A549 (cell line): Measurements from ENCODE around the gene SSR3. TPM values are rescaled to one million over a fixed set of nuclear protein-coding genes. Genes with fewer than 3 reads are reported as not detected.

Source experiments
- ATAC-seq, 2 experiments: fragments of 200-7000 bp in 1 of 2; fragments of >200 bp in 1 of 2; cut with Nextera tagmentation in 1 of 2; cut with Tn5 transposase in 1 of 2; 3 replicates each; pipeline versions ENCODE4 v1.8.0 to v1.9.1; 2018 to 2020; ENCODE audit warnings: mild to moderate bottlenecking in 1 of 2, moderate library complexity in 1 of 2
- CTCF ChIA-PET: fragments of 300-600 bp; sonication (Branson Sonifier 250); formaldehyde crosslinking; extraction: SDS; loops from one replicate; lab custom pipeline; 2021; ENCODE audit warnings: antibody characterized with exemption, inconsistent platforms; lab: Yijun Ruan, JAX
- POLR2A ChIA-PET: fragments of 350-600 bp; formaldehyde crosslinking; extraction: SDS; loops from one replicate; lab custom pipeline; 2021; ENCODE audit warnings: antibody characterized with exemption, inconsistent platforms; lab: Yijun Ruan, JAX
- DNase-seq, 2 experiments: peaks; one replicate each; pipeline versions ENCODE4 v3.0.0 to v3.0.0-alpha.2; 2011 to 2016; ENCODE audit warnings: low read depth in 1 of 2, low spot score in 1 of 2
- FAIRE-seq: peaks from 2 replicates; lab custom pipeline; 2011; peaks lifted over from hg19 to GRCh38; lab: Jason Lieb, UNC
- H3K27ac ChIP-seq, 2 experiments: fragments of >200 bp; sonication (Bioruptor Twin); formaldehyde crosslinking; 3 replicates each; pipeline ENCODE4 v1.5.1; 2016 to 2017
- H3K4me1 ChIP-seq: fragments of >200 bp; sonication (Bioruptor Twin); formaldehyde crosslinking; 3 replicates; pipeline ENCODE4 v1.6.1; 2016
- H3K4me2 ChIP-seq: fragments of >200 bp; sonication (Bioruptor Twin); formaldehyde crosslinking; 3 replicates; pipeline ENCODE4 v1.6.1; 2016
- H3K4me3 ChIP-seq: fragments of >200 bp; sonication (Bioruptor Twin); formaldehyde crosslinking; 3 replicates; pipeline ENCODE4 v1.5.1; 2016
- H3K9me3 ChIP-seq: fragments of >200 bp; sonication (Bioruptor Twin); formaldehyde crosslinking; 3 replicates; pipeline ENCODE4 v1.6.1; 2016
- ATOH8 ChIP-seq: fragments of 250-450 bp; sonication (Bioruptor Pico); IDR thresholded peaks from 2 replicates; pipeline ENCODE4 v1.5.0; 2020; ENCODE audit warnings: low read depth, mild to moderate bottlenecking, moderate library complexity
- BCL3 ChIP-seq: fragments of >200 bp; sonication (Bioruptor Twin); formaldehyde crosslinking; IDR thresholded peaks from 3 replicates; pipeline ENCODE4 v1.6.1; 2016
- BHLHE40 ChIP-seq: IDR thresholded peaks from 2 replicates; pipeline ENCODE4 v1.6.1; 2012; ENCODE audit warnings: low read depth, low read length, inconsistent platforms
- CBX2 ChIP-seq: fragments of 200-600 bp; sonication (generic); IDR thresholded peaks from 2 replicates; pipeline ENCODE4 v1.6.1; 2016; ENCODE audit warnings: low read depth, mild to moderate bottlenecking, borderline replicate concordance
- CEBPB ChIP-seq, 2 experiments: fragments of >200 bp in 1 of 2; sonication (Bioruptor Twin) in 1 of 2; formaldehyde crosslinking in 1 of 2; IDR thresholded peaks; 2 replicates each; pipeline ENCODE4 v1.6.1; 2012 to 2016
- CHD2 ChIP-seq: fragments of 150-350 bp; IDR thresholded peaks from 2 replicates; pipeline ENCODE4 v1.6.1; 2014; ENCODE audit warnings: low read length; ENCODE audit not compliant: partially characterized antibody
- CTCF ChIP-seq: fragments of >200 bp; sonication (Bioruptor Twin); formaldehyde crosslinking; IDR thresholded peaks from 3 replicates; pipeline ENCODE4 v1.5.1; 2016
- EHF ChIP-seq: fragments of 250-450 bp; sonication (Bioruptor Pico); IDR thresholded peaks from 2 replicates; pipeline ENCODE4 v1.5.0; 2020; ENCODE audit warnings: mild to moderate bottlenecking
- ESRRA ChIP-seq: fragments of 150-350 bp; IDR thresholded peaks from 2 replicates; pipeline ENCODE4 v1.6.1; 2014; ENCODE audit warnings: mild to moderate bottlenecking, low read length, borderline replicate concordance
- FOSL2 ChIP-seq, 2 experiments: fragments of 450-650 bp in 1 of 2; fragments of >200 bp in 1 of 2; sonication (Bioruptor Twin) in 1 of 2; formaldehyde crosslinking; IDR thresholded peaks; 2 replicates each; pipeline versions ENCODE4 v1.5.0 to v1.6.1; 2016 to 2020; ENCODE audit warnings: mild to moderate bottlenecking in 1 of 2, moderate library complexity in 1 of 2
- HDAC2 ChIP-seq: fragments of 200-600 bp; sonication (generic); IDR thresholded peaks from 2 replicates; pipeline ENCODE4 v1.6.1; 2016
- HOXB13 ChIP-seq: fragments of 250-450 bp; sonication (Bioruptor Pico); IDR thresholded peaks from 2 replicates; pipeline ENCODE4 v1.5.0; 2020; ENCODE audit warnings: low read depth, mild to moderate bottlenecking, moderate library complexity
- HOXB5 ChIP-seq: fragments of 250-450 bp; sonication (Bioruptor Pico); IDR thresholded peaks from 2 replicates; pipeline ENCODE4 v1.5.0; 2020; ENCODE audit warnings: mild to moderate bottlenecking, moderate library complexity
- JUNB ChIP-seq: fragments of >200 bp; sonication (Bioruptor Twin); formaldehyde crosslinking; IDR thresholded peaks from 2 replicates; pipeline ENCODE4 v1.6.1; 2016
- MAFK ChIP-seq: fragments of 450-650 bp; IDR thresholded peaks from 2 replicates; pipeline ENCODE4 v1.6.1; 2014; ENCODE audit not compliant: partially characterized antibody
- MAZ ChIP-seq: fragments of 150-350 bp; IDR thresholded peaks from 2 replicates; pipeline ENCODE4 v1.6.1; 2014; ENCODE audit warnings: antibody characterized with exemption, low read depth, low read length, borderline replicate concordance
- NPAS2 ChIP-seq: fragments of 250-450 bp; sonication (Bioruptor Pico); IDR thresholded peaks from 2 replicates; pipeline ENCODE4 v1.8.0; 2022; ENCODE audit warnings: mild to moderate bottlenecking, moderate library complexity, borderline replicate concordance
- POLR2A ChIP-seq: IDR thresholded peaks from 2 replicates; pipeline ENCODE4 v1.6.1; 2012; ENCODE audit warnings: mild to moderate bottlenecking, low read length
- POLR2AphosphoS2 ChIP-seq: conservative IDR thresholded peaks from 2 replicates; pipeline ENCODE4 v1.6.1; 2012; ENCODE audit warnings: low read length, improper control_type of control experiment, inconsistent platforms
- RAD21 ChIP-seq, 2 experiments: fragments of >200 bp in 1 of 2; sonication (Bioruptor Twin) in 1 of 2; formaldehyde crosslinking in 1 of 2; IDR thresholded peaks in 1 of 2; conservative IDR thresholded peaks in 1 of 2; 2 replicates in 1 of 2; 3 replicates in 1 of 2; pipeline ENCODE4 v1.6.1; 2012 to 2018; ENCODE audit warnings: inconsistent platforms in 1 of 2
- RARB ChIP-seq: fragments of 250-450 bp; sonication (Bioruptor Pico); IDR thresholded peaks from 2 replicates; pipeline ENCODE4 v1.8.0; 2021; ENCODE audit warnings: mild to moderate bottlenecking, moderate library complexity
- RCOR1 ChIP-seq: fragments of 150-350 bp; IDR thresholded peaks from 2 replicates; pipeline ENCODE4 v1.6.1; 2014; ENCODE audit warnings: antibody characterized with exemption, low read length, low read depth
- SMC3 ChIP-seq: fragments of >200 bp; sonication (Bioruptor Twin); formaldehyde crosslinking; IDR thresholded peaks from 3 replicates; pipeline ENCODE4 v1.6.1; 2018; ENCODE audit warnings: inconsistent platforms
- USF2 ChIP-seq: fragments of 450-650 bp; IDR thresholded peaks from 2 replicates; pipeline ENCODE4 v1.6.1; 2014; ENCODE audit warnings: antibody characterized with exemption
- ZSCAN20 ChIP-seq: fragments of 250-450 bp; sonication (Bioruptor Pico); IDR thresholded peaks from 2 replicates; pipeline ENCODE4 v1.8.0; 2022; ENCODE audit warnings: mild to moderate bottlenecking, moderate library complexity
- WGBS: methylation state at CpG from one replicate; pipeline ENCODE4 v1.1.6; 2017; ENCODE audit errors: missing lambda C conversion rate; 5-methylcytosine and 5-hydroxymethylcytosine counted together
- polyA plus RNA-seq, 4 experiments: library from polyadenylated mRNA; depleted of rRNA in 3 of 4; stranded (reverse); fragments of >200 nt; fragmentation: RNase III in 1 of 4; extraction: RNeasy Plus Mini Kit Qiagen cat#74134 plus additional on column Dnase treatment in 1 of 4; gene quantifications; 2 replicates in 3 of 4; 3 replicates in 1 of 4; pipeline ENCODE4 v1.2.3, GENCODE V29; 2011 to 2017

Gene SSR3
- polyA plus RNA-seq, 2 of the 4 experiments (the other 2 are of a cell fraction) = 154 to 187 TPM

- peaks cover 41% of the 10 kb centered on the region for H3K4me1 ChIP-seq
- CTCF ChIA-PET = interaction anchor here (0.6 to 4.3 kb wide), 23 partner anchors 8 to 664 kb away, joined by 3 to 23 read pairs (median 3); partner anchors contain the start of gene SSR3
- H3K4me2 ChIP-seq = peak overlapping the region; percentile 46
- POLR2A ChIA-PET = interaction anchor here (1.3 to 1.6 kb wide), 3 partner anchors 20 to 554 kb away, joined by 7 to 10 read pairs (median 9); partner anchors contain the start of genes SSR3 and TIPARP
- no peaks in the 10 kb centered on the region for H3K9me3 ChIP-seq
- FAIRE-seq = no peak
- 0% methylated on average over 4 of the region's 4 CpGs for WGBS
- TF ChIP-seq JUNB (peak; percentile 40; the same call in 1 of the 2 replicates), SMC3 (peak; percentile 37; the same call in 2 of the 3 replicates), NPAS2 (CRISPR knock-in tag) (no peak), RAD21 (conservative IDR thresholded peaks at IDR 0.05 in 1 of 2, IDR thresholded peaks at IDR 0.05 in 1 of 2) (peak; percentile 43 to 60; a peak in 4 of 5 replicates), ESRRA (peak; percentile 96), USF2 (no peak), FOSL2 (IDR thresholded peaks at IDR 0.05) (peak; percentile 44; the same call in 1 of the 2 replicates), FOSL2 (CRISPR knock-in tag; IDR thresholded peaks at IDR 0.05) (peak; percentile 81), CTCF (peak; percentile 38), ZSCAN20 (CRISPR knock-in tag) (no peak), CHD2 (no peak), HDAC2 (no peak), CEBPB (IDR thresholded peaks at IDR 0.05) (peak; percentile 46 to 61; a peak in 2 of 4 replicates)
- TF ChIP-seq, all 56 proteins: peak for 7
- DNase-seq (peak; percentile 62 to 87), ATAC-seq (peak; percentile 93 to 94)
- peak overlapping the region; percentile 31 to 73 for H3K27ac ChIP-seq
- no peak overlapping the region for H3K4me3 ChIP-seq
These were observed 19.7 kb downstream of the SSR3 start for GRCh38 chr3:156535162-156535627.

GRCh38 chr3:156533205-156533604 lies 21.7 kb downstream of the SSR3 start:
- Histone ChIP-seq H3K9me3 (no peaks in the 10 kb centered on the region), H3K4me3 (no peak overlapping the region), H3K4me1 (peaks cover 41% of the 10 kb centered on the region), H3K27ac (0 out of 6 replicates have a peak overlapping the region, but pooled peaks of 1 of the 2 experiments have one; percentile 19)
- WGBS = 86% methylated on average over 4 of the region's 4 CpGs
- CTCF ChIA-PET = interaction anchor here (0.8 to 4.3 kb wide), 3 partner anchors 23 to 549 kb away, joined by 3 to 23 read pairs (median 4); no protein-coding TSS in a partner anchor
- FAIRE-seq (no peak), ATAC-seq (no peak), DNase-seq (no peak)
- POLR2A ChIA-PET = no interaction called here
- TF ChIP-seq BCL3 (no peak), ATOH8 (CRISPR knock-in tag) (no peak), POLR2AphosphoS2 (no peak), JUNB (no peak)
- TF ChIP-seq, all 56 proteins: peak for 0
- no peak overlapping the region for H3K4me2 ChIP-seq

- ATAC-seq = no peak
- H3K4me2 ChIP-seq = no peak overlapping the region
- no peak overlapping the region for H3K4me3 ChIP-seq
- POLR2A ChIA-PET = no interaction called here
- DNase-seq = no peak
- peaks cover 37% of the 10 kb centered on the region for H3K4me1 ChIP-seq
- H3K27ac ChIP-seq = no peak overlapping the region
- CTCF ChIA-PET = interaction anchor here (0.8 to 1.7 kb wide), 3 partner anchors 9 to 381 kb away, joined by 3 to 4 read pairs (median 3); no protein-coding TSS in a partner anchor
- no peak for TF ChIP-seq MAZ
- no peak for TF ChIP-seq BHLHE40
- no peak for TF ChIP-seq CEBPB (IDR thresholded peaks at IDR 0.05)
- no peak for TF ChIP-seq POLR2A
- TF ChIP-seq MAFK = no peak
- no peak for TF ChIP-seq CHD2
- no peak for TF ChIP-seq ZSCAN20 (CRISPR knock-in tag)
- no peak for TF ChIP-seq CBX2
- no peak for TF ChIP-seq HOXB13 (CRISPR knock-in tag)
- TF ChIP-seq RARB (CRISPR knock-in tag) = no peak
- no peak for TF ChIP-seq RCOR1
- no peak for TF ChIP-seq RAD21 (conservative IDR thresholded peaks at IDR 0.05 in 1 of 2, IDR thresholded peaks at IDR 0.05 in 1 of 2)
- no peak for TF ChIP-seq EHF (CRISPR knock-in tag)
- no peak for TF ChIP-seq JUNB
- TF ChIP-seq HOXB5 (CRISPR knock-in tag) = no peak
- no peak for TF ChIP-seq SMC3
- H3K9me3 ChIP-seq = no peaks in the 10 kb centered on the region
- no peak for FAIRE-seq
- 65% methylated on average over 3 of the region's 3 CpGs for WGBS
These were observed 22.2 kb downstream of the SSR3 start for GRCh38 chr3:156532730-156533129.
